GM18520 (cell line): ENCODE results near the gene XPR1.

Source experiments
- ATAC-seq: cut with Tn5 transposase; IDR thresholded peaks from one replicate; pipeline ENCODE4 v1.9.1; 2021; ENCODE audit not compliant: unreplicated experiment

Gene XPR1

DNA sequence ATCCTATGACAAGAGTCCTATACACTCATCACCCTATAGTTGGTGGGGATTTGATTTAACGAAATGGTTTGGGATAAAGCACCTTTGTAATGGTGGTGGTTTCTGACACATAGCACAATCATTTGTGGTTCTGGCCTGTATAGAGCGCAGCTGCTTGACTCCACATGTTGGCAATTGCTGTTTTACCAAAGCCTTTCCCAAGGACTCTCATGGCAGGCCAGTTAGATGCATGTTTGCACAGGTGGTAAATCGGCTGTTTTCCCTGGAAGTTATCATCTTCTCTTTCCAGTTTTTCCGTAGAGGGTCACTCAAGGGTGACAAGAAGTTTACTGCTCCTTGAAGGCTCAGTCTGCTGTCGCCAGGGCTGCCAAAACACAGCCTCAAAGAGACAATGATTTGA, 17.1 kb upstream of the XPR1 start:
- no peak for ATAC-seq

GRCh38 chr1:180615493-180616290, 16.1 kb upstream of the XPR1 start:
- no peak for ATAC-seq

DNA sequence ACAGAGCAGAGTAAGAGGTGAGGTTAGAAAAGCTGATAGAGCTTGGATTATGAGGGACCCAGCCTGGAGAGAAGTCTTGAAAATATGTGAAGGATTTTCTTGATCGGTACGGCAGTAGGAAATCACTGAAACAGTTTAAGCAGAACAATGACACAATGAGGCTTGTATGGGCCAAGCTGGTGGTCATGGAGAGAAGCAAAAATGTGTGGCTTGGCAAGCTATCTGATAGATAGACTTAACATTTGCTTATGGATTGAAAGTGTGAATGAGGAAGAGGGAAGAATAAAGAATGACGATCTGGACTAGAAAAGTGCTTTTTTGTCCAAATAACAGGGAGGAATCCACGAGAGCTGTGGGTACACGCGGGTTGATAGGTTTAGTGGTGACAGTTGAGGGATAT, 15.4 kb upstream of the XPR1 start:
- ATAC-seq, result no peak

GRCh38 chr1:180617774-180618395, 13.9 kb upstream of the XPR1 start:
- ATAC-seq, result no peak

DNA sequence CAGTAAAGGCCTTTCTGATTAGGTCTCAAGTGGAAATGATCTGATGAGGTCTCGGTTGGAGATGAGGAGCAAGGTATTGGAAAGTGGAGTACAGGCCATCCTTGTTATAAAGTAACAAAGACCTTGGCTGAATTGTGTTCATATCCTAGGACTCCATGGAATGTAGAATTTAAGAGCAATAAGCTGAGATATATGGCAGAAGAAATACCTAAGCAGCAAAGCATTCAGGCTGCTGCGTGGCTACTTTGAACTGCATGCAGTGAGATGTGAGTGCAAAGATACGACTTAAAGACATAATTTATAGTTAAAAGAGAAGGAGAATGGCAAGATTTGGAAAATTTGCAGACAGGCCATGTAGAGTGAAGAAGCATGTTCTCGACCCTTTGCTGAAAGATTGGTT, 11.2 kb upstream of the XPR1 start:
- no peak for ATAC-seq

GRCh38 chr1:180622658-180623508, 8.9 kb upstream of the XPR1 start:
- ATAC-seq, result no peak

DNA sequence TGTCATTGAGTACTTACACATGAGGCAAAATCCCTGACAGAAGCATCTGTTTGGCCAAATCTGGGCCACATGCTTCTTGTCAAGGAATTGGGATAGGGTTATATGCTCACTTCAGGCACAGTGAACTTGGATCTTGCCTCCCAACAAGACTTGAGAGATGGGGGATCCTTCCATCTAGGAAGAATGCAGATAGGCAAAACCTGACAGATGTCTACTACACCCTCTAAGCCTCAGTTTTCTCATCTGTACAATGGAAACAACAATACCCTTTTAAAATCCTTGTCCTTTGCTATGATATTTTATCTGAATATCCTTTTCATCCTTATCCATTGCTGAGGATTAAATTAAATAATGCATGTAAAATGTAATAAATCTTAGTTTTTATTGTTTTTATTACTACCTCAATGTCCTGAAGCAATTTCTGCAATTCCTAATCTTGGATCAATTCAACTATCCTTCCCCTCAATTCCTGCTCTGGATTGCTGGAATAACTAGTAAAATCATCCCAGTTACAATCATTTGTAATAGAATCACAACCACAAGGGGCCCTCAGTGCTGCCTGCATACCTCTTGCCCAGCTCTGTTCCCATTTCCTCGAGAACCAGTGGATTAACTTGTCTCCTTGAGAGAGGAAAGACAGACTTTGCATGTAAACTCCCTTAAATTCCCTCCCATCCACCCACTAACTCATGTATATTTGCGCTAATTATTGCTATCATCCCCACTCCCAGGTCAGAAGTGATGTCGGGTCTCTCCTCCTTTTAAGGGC, 8.1 kb upstream of the XPR1 start:
- no peak for ATAC-seq

DNA sequence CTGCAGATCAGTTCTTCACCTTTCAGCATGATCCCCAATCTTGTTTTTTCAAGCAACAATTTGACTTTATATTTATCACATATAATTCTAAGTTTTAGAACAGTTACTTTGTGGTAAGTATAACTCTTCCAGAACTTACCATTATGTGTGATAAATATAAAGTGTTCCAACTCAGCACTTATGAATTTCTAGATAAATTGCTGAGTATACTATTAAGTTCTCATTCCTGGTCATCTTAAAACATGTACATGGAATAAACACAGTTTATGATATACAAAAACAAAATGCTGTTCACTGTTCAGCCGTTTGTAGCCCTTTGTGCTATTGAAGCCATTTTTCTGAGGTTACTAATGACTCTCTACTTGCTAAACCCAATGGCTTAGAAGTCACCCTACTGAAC, 5.1 kb upstream of the XPR1 start:
- ATAC-seq, result no peak

DNA sequence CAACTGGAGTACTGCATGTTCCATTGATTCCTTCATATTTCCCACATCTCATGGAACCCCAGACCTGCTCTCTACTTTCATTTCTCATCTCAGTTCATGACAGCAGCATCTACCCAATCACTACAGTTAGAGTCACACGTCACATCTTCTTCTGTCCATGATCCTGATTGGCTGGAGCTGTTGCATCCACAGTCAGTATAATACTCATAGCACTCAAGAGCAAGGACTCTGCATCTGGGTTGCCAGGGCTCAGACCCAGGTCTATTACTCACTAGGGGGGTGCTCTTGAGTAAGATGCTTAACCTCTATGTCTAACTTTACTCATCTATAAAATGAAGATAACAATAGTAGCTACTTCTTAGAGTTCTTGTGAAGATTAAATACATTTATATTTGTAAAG, 4.4 kb upstream of the XPR1 start:
- ATAC-seq, result no peak

GRCh38 chr1:180628646-180629045, 3.2 kb upstream of the XPR1 start:
- no peak for ATAC-seq

DNA sequence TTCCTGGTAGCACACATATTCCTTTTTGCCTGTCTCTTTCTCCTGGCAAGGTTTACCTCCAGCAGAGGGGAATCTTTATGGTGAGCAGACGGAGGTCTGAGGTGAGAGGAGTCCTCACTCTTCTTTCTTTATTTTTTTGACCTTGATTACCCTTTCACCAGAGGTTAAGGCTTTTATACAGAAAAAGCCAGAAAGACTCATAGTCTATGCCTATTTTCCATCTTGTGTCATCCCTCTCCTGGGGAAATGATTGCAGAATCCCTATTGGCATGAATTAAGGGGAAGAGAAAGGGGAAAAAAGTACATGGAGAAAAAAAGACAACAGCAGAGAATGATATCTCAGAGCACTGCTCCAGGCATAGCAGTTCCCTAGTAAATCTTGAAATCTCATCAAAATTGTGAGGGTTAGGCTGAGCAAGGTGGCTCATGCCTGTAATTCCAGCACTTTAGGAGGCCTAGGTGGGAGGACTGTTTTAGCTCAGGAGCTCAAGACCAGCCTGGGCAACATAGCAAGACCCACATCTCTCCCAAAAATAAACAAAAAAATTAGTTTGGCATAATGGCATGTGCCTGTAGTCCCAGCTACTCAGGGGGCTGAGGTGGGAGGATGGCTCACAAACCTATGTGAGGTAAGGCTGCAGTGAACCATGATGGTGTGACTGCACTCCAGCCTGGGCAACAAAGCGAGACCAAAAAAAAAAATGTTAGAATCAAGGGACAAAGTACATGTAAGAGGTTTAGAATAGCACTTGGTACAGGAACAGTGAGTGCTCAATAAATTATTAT, 1.2 kb upstream of the XPR1 start:
- ATAC-seq, result no peak

DNA sequence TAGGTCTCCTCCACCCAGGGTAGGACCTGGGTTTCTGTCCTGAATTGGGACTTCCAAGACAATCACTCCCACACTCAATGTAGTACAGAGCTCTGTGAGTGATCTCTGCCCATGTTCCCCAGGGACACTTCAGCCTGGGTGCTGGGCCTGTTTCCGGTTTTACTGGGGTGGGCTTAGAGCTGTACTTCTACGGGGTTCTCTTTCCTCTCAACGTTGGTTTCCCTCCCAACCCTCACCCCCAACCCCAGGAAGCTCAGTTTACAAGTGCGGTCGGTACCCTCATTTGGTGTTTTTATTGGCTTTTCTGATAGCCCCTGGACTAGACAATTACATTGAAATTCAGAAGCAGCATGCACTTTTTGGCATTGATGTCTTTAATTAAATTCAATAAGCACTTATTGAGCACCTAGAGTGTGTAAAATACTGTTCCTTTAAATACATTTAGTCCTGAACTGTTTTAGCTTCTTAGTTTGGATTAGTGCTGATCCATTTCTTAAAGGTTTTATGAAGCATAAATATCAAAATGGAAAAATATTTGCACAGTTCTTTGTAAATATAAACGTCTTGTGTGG, 542 bp upstream of the XPR1 start:
- peak; percentile 1 for ATAC-seq

GRCh38 chr1:180632326-180633056, 669 bp downstream of the XPR1 start:
- peak; percentile 21 for ATAC-seq

- ATAC-seq, result no peak
Observed at GRCh38 chr1:180633057-180634056, 1.5 kb downstream of the XPR1 start.

- ATAC-seq, result no peak
Observed at GRCh38 chr1:180636138-180636537, 4.3 kb downstream of the XPR1 start.

DNA sequence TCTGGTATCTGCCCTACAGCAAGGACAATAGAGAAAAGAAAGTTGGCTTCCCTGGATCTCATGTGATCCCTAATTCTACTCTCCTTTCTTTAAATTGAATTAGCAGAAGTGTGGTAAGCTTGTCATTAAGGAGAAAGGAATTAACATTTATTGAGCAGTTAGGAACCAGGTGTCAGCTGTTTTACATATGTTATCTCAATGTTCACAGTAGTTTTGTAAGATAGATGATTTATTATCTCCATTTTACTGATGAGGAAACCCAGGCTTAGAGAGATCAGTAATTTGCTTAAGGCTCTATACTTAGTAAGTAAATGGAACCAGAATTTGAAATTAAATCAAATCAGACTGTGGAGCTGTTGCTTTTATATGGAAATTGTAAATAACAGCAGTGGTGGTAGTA, 8.0 kb downstream of the XPR1 start:
- no peak for ATAC-seq

DNA sequence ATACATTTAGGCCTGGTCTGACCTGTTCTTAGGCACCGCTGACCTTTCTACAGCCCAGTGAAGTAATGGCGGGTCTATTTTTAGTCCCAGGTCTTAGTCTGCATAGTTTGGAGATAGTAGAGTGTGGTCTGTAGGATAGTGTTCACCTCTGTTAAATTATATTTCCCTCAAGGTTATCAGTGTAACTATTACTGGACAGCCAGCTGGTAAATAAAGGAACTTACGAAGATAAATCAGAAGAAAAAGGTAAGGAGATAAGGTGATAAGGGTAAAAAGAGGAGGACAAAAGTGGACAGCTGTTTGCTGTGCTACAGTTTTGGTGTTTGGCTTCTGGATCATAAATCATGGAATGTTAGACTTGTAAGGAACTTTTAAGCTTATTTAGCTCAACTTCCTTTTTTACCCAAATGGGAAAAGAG, 8.7 kb downstream of the XPR1 start:
- no peak for ATAC-seq

DNA sequence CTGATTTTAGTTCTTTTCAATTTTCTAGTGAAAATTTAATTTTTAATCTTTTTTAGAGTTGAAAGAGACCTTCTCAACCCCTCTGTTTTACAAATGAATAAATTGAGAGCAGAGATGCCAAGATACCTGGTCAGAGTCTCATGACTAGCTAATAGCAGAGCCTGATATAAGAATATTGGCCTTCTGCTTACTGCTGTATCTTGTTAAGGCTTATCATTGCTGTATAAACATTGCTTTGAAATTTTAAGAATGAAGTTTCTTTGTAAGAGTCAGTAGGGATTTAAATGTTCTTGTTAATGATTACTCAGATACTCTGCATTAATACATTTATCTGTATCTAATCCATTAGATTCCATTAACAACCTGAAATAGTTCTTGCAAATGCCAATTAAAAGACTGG, 9.8 kb downstream of the XPR1 start:
- no peak for ATAC-seq
